Progenitor cell of endocrine pancreas (in vitro differentiated cells): ENCODE results near the gene APOE. TPM values are rescaled to one million over a fixed set of nuclear protein-coding genes. Genes with fewer than 3 reads are reported as not detected.

ENCODE experiments used
- DNase-seq: peaks from one replicate; pipeline ENCODE4 v3.0.0; 2021; ENCODE audit warnings: low spot score; ENCODE audit not compliant: unreplicated experiment
- H3K27ac Mint-ChIP-seq: 2 replicates; pipeline ENCODE4 v1.8.0; 2021; ENCODE audit warnings: mild to moderate bottlenecking, moderate library complexity, mixed read lengths
- H3K27me3 Mint-ChIP-seq: 2 replicates; pipeline ENCODE4 v1.8.0; 2021; ENCODE audit warnings: mixed read lengths
- H3K36me3 Mint-ChIP-seq: 2 replicates; pipeline ENCODE4 v1.8.0; 2022; ENCODE audit warnings: mixed read lengths; ENCODE audit not compliant: insufficient read depth
- H3K4me1 Mint-ChIP-seq: 2 replicates; pipeline ENCODE4 v1.8.0; 2021; ENCODE audit warnings: low read depth, mixed read lengths
- H3K4me3 Mint-ChIP-seq: 2 replicates; pipeline ENCODE4 v1.8.0; 2021; ENCODE audit warnings: low read depth, mild to moderate bottlenecking, moderate library complexity, mixed read lengths
- H3K9me3 Mint-ChIP-seq: 2 replicates; pipeline ENCODE4 v1.8.0; 2021; ENCODE audit warnings: low read depth, mixed read lengths
- CTCF ChIP-seq: fragments of 200-600 bp; sonication (generic); IDR thresholded peaks from one replicate; pipeline ENCODE4 v1.5.0; 2021; ENCODE audit warnings: antibody characterized with exemption, mild to moderate bottlenecking; ENCODE audit not compliant: unreplicated experiment
- total RNA-seq: library from RNA; stranded (reverse); gene quantifications from 2 replicates; pipeline ENCODE4 v1.2.1, GENCODE V29; 2021

APOE gene
- total RNA-seq, 1 donor from 2014 or later: 198 TPM

- no peaks in the 10 kb centered on the region for H3K27me3 Mint-ChIP-seq
- DNase-seq: no peak
- peak overlapping the region; percentile 29 for H3K27ac Mint-ChIP-seq
- H3K9me3 Mint-ChIP-seq: no peaks in the 10 kb centered on the region
- TF ChIP-seq CTCF: no peak
- H3K4me3 Mint-ChIP-seq: no peak overlapping the region
- H3K36me3 Mint-ChIP-seq: no peaks in the 10 kb centered on the region
- peaks cover 2% of the 10 kb centered on the region for H3K4me1 Mint-ChIP-seq
Measured at GRCh38 chr19:44948237-44948636, 42.6 kb downstream of the APOE start.

- Mint-ChIP-seq H3K4me1 (peaks cover 2% of the 10 kb centered on the region), H3K36me3 (no peaks in the 10 kb centered on the region), H3K27ac (no peak overlapping the region), H3K9me3 (no peaks in the 10 kb centered on the region), H3K4me3 (no peak overlapping the region), H3K27me3 (no peaks in the 10 kb centered on the region)
- no peak for TF ChIP-seq CTCF
- DNase-seq: no peak
Measured at GRCh38 chr19:44948763-44949374, 43.3 kb downstream of the APOE start.

GRCh38 chr19:44949550-44949949 is 44.0 kb downstream of the APOE start:
- Mint-ChIP-seq H3K27me3 (no peaks in the 10 kb centered on the region), H3K4me3 (no peak overlapping the region), H3K4me1 (peaks cover 3% of the 10 kb centered on the region), H3K36me3 (no peaks in the 10 kb centered on the region), H3K9me3 (no peaks in the 10 kb centered on the region), H3K27ac (no peak overlapping the region)
- TF ChIP-seq CTCF: no peak
- DNase-seq: no peak

GRCh38 chr19:44951179-44952159 is 45.9 kb downstream of the APOE start:
- peak; percentile 96 for TF ChIP-seq CTCF
- DNase-seq: peak; percentile 51
- Mint-ChIP-seq H3K27ac (peak overlapping the region; percentile 86), H3K9me3 (no peaks in the 10 kb centered on the region), H3K4me1 (peaks cover 13% of the 10 kb centered on the region), H3K36me3 (no peaks in the 10 kb centered on the region), H3K4me3 (peak overlapping the region; percentile 7), H3K27me3 (no peaks in the 10 kb centered on the region)

- Mint-ChIP-seq H3K4me1 (peaks cover 21% of the 10 kb centered on the region), H3K27me3 (no peaks in the 10 kb centered on the region), H3K9me3 (no peaks in the 10 kb centered on the region), H3K4me3 (peak overlapping the region; percentile 98), H3K36me3 (no peaks in the 10 kb centered on the region), H3K27ac (peak overlapping the region; percentile 99)
- DNase-seq: no peak
- no peak for TF ChIP-seq CTCF
Measured at GRCh38 chr19:44954278-44954648, 48.7 kb downstream of the APOE start.
